Esophagus mucosa (tissue), 1 donor: Measurements from ENCODE around the gene JADE2. TPM values are rescaled to one million over a fixed set of nuclear protein-coding genes. Genes with fewer than 3 reads are reported as not detected.
"Not testable (repeated sequence)": the region's sequence is repeated elsewhere in the genome, so short reads cannot be mapped to it uniquely, and the experiment has no call there.

Experiments
- ATAC-seq: fragments of 200-7000 bp; cut with Tn5 transposase; one replicate; pipeline ENCODE4 v1.9.1; 2020
- total RNA-seq: library from RNA; stranded (reverse); gene quantifications from one replicate; pipeline ENCODE4 v1.2.4, GENCODE V29; 2023
- donor health status: DM: yes; HTN: yes; CAD: no.

JADE2 gene
- total RNA-seq: 12.9 TPM

DNA sequence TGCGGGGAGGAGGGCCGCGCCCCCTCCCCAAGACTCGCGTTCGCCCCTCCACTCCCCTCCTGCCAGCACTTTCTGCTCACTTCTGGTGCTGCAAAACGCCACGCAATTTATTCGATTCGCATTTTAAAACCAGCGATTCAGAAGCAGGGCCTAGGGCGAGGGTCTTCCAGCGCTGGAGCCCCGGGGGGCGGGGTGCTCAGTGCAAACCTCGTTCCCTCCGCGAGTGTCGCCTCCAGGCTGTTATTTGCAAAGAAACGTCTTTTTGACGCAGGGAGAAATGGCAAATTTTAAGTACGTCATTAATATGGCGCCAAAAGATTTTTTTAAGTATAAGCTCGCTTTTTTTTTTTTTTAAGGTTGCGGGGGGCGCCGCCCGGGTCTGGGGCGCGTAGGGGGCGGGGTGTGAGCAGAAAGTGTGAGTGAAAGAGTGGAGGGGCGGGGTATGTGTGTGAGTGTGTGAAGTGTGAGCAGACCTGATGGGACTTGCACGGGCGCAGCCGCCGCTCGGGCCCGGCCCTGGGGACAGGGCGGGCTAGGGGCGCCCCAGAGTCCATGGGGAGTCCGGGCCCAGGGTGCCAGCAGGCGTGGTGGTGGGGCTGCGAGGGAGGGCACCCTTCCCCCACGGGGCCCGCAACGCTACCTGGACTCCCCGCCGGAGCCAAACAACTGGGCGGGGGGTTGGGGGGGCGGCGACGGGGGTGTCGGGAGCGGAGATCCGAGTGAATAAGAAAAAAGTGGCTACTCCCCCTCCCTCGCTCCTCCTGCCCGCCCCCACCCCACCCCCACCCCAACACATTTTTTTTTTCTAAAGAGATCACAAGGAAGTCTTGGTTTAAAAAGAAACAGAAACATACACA, at the start of gene JADE2:
Gene JADE2, plus strand, starts transcription at position 845 of the 857 bp plus-strand sequence. CDS start 10,188 bp downstream, outside the sequence.
- ATAC-seq: peak; percentile 69

DNA sequence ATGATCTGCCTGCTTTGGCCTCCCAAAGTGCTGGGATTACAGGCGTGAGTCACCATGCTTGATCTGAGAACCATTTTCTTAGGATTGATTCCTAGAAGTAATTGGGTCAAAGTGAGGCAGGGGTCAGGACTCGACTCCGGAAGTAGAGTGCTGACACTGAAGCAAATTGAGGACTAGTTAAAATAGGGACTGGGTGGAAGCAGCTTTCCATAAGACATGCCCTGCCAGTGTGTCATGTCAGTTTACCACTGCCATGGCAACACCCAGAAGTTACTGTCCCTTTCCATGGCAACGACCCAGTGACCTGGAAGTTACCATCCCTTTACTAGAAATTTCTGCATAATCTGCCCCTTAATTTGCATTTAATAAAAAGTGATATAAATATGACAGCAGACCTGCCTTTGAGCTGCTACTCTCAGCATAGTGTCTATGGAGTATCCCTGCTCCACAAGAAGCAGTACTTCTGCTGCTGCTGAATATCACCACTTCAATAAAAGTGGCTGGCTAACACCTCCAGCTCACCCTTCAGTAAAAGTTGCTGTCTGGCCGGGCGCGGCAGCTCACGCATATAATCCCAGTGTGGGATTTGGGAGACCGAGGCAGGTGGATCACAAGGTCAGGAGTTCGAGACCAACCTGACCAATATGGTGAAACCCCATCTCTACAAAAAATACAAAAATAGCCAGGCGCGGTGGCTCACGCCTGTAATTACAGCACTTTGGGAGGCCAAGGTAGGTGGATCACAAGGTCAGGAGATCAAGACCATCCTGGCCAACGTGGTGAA, 47.8 kb upstream of the JADE2 start:
- no peak for ATAC-seq

DNA sequence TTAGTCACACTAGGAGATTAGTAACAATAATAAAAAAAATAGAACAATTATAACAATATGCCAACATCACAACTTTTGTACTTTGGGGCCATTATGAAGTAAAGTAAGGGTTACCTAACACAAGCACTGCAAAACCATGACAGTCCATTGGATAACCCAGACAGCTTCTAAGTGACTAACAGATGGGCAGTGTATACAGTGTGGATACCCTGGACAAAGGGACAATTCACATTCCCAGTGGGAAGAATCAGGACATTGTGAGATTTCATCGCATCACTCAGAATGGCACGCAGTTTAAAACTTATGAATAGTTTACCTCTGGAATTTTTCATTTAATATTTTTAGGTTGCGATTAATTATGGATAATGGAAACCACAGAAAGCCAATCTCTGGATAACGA, 45.6 kb upstream of the JADE2 start:
- ATAC-seq: no peak

DNA sequence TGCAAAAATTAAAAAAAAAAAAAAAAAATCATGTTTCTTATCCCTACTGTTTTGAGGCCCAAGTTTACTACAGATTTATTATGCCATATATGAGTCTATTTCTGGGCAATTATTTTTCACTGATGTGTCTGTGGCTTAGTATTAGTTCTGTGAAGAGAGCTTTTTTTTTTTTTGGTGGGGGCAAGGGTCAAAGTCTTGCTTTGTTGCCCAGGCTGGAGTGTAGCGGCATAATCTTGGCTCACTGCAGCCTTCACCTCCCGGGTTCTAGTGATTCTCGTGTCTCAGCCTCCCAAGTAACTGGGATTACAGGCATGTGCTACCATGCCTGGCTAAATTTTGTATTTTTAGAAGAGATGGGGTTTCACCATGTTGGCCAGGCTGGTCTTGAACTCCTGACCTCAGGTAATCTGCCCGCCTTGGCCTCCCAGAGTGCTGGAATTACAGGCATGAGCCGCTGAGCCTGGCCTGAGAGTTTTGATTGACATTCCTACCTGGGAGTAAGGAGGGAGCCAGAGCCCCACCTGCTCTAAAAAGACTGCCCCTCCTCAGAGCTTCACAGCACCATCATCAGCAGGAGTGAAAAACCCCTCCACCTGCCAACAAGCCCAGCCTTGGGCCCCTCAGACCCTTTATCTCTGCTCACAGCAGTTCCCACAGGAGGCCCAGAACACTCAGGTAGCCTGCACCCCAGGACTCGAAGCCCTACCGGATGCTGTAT, 36.1 kb upstream of the JADE2 start:
- no peak for ATAC-seq

DNA sequence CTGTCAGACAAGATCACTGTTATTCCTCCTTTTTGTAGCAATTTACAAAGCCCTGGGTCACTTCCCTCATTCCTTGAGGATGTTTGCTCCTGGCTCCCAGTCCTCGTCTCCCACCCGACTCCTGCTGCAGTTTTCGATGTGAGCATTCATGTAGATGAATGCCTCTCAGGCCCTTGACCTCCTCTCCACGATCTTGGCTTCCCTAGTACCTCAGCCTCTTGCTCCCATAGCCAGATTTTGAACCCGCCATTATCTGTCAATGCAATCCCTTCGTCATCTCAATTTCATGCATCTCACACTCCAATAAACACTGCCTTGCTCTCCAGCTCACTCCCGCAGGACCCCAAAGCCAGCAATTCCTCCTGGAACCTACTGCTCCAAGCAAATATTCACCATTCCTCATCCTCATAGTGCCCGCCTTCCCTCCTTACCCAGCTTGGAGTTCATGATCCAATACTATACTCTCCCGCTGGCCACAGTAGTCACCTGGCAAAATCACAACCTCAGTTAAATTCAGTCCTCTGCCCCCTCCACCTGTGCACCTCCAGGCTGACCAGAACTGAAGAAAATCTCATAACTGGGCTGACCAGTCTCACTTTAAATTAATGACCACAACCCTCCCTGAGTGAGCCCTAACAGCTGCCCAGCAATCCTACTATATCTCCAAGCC, 35.1 kb upstream of the JADE2 start:
- no peak for ATAC-seq

DNA sequence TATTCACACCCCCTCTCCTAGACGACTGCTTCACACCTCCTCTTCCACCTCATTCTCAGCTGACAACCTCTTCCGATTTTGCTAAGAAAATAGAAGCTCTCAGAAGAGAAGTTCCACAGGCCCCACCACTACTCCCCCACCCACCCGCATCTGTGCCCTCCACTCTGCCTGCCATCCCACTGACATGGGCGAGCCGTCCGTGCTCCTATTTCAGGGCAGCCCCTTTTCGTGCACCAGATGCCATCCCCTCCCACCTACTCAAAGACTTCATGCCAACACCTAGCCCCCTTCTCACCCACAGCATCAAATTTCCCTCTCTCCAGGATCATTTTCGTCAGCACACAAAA, 34.6 kb upstream of the JADE2 start:
- ATAC-seq: no peak

DNA sequence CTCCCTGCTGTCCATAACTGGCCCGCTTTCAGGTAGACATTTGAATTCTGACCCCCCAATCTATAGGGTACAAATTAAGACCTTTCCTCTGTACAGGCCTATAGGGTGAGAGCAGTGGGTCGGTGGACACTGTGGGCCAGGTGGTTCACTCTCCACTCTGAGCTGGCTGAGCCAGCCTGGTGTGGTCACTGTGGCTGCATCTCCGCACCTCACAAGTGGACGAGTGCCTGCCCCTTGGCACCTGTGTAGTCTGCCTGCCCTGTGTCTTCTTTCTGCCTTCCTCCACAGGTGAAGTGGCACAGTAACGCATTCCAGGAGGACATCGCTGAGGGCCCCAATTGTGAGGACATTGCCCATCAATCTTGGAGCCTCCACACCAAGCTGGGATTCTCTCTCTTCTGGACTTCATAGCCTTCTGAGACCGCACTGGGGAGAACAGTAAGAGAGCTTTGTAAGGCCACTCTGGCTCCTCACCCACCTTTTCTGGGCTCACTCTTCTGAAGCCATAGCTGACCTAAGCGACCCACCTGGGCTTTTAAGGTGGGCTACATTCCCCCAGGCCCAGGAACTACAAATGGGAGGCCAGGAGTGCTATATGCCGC, 33.5 kb upstream of the JADE2 start:
- ATAC-seq: no peak

DNA sequence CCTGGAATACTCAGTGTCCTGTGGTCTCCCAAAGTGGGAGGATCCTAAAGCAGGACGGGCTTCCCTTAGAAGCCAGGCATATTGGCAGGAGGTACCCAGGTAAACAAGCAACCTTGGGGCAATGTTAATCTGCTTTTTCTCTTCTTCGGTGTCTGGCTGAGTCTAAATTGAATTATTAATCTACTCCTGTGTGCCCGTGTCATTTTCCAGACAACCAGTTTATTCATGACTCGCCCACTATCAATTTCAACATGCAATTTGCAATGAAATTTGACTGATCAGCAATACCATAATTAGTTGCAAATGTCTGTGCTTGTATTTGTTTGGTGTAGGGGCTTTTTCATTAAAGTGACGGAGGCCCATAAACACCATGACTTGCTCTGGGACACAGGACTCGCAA, 32.9 kb upstream of the JADE2 start:
- no peak for ATAC-seq

DNA sequence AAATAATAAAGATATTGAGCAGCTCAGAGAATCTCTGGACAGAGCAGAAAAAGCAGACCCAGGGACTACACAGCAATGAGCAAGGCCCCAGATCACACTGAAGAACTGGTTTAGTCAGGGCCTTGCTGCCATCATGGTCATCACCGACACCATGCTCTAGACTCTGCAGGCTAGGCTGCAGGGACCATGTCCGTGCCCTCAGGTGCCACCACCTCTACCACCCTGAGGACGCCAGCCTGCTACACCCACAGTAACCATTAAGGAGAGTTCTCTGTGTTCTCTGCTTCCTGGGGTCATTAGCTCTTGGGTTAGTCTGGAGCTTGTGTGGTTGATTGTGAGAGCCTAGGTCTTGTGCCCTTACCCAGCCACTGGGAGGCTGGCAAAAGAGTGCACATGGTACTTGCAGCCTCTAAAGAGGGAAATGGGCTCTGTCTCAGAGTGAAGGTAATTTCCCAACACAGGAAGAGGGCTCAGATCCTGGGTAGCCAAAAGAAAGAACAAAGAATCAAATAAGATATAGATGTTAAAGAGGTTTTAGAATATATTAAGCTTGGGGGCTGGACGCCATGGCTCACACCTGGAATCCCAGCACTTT, 31.9 kb upstream of the JADE2 start:
- ATAC-seq: no peak

DNA sequence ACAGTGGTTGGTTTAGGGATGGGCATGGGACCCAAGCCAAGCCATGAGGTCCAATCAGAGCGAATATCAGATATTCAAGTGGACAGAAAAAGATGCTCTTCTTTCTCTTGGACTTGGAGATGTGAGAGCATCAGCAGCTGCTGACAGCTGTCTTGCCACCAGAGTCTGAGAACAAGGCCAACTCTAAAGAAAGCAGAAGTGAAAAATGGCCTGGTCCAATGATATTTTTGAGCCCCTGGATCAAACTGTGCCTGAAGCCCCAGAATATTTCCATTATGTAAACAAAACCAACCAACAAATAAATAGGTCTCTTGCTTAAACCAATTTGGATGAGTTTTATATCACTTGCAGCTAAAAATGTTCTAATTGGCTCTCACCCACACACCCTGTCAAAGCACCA, 30.7 kb upstream of the JADE2 start:
- ATAC-seq: no peak

DNA sequence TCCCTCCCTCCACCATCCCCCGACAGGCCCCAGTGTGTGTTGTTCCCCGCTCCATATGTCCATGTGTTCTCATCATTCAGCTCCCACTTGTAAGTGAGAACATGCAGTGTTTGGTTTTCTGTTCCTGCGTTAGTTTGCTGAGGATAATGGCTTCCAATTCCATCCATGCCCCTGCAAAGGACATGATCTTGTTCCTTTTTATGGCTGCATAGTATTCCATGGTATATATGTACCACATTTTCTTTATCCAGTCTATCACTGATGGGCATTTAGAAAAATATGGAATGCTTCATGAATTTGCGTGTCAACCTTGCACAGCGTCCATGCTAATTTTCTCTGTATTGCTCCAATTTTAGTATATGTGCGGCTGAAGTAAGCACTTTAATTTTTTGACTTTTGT, 25.6 kb upstream of the JADE2 start:
- ATAC-seq: not testable (repeated sequence)

DNA sequence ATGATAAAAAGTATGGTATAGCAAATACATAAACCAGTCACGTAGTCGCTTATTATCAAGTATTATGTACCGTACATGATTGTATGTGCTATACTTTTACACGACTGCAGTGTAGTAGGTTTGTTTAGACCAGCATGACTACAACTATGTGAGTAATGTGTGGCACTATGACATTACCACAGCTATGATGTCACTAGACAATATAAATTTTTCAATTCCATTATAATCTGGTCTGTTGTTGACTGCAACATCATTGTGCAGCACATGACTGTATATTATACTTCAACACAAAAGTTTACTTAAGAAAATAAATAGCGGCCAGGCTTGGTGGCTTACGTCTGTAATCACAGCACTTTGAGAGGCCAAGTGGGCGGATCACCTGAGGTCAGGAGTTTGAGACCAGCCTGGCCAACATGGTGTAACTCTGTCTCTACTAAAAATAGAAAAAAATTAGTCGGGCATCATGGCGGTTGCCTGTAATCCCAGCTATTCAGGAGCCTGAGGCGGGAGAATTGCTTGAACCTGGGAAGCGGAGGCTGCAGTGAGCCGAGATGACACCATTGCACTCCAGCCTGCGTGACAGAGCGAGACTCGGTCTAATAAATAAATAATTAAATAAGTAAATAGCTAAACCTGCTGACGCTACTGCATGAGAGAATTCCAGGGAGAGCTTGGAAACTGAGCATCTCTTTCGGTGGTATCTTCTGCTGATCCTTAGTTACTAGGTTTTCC, 24.6 kb upstream of the JADE2 start:
- ATAC-seq: no peak

DNA sequence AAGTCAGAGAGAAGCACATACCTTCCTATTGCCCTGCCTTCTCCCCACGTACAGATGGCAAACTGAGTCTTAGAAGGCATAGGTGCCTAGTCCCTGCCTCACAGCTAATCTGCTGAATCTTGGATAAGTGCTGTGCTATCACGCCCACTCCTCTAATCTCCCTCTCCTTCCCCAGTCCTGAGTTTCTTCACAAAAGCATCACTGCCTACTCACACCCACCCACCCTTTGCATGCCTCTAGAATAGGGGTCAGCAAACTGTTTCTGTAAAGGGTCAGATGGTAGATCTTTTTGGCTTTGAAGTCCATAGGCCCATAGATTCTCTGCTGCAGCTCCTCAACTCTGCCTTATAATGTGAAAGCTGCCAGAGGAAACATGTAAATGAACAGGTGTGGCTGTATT, 23.2 kb upstream of the JADE2 start:
- ATAC-seq: no peak

DNA sequence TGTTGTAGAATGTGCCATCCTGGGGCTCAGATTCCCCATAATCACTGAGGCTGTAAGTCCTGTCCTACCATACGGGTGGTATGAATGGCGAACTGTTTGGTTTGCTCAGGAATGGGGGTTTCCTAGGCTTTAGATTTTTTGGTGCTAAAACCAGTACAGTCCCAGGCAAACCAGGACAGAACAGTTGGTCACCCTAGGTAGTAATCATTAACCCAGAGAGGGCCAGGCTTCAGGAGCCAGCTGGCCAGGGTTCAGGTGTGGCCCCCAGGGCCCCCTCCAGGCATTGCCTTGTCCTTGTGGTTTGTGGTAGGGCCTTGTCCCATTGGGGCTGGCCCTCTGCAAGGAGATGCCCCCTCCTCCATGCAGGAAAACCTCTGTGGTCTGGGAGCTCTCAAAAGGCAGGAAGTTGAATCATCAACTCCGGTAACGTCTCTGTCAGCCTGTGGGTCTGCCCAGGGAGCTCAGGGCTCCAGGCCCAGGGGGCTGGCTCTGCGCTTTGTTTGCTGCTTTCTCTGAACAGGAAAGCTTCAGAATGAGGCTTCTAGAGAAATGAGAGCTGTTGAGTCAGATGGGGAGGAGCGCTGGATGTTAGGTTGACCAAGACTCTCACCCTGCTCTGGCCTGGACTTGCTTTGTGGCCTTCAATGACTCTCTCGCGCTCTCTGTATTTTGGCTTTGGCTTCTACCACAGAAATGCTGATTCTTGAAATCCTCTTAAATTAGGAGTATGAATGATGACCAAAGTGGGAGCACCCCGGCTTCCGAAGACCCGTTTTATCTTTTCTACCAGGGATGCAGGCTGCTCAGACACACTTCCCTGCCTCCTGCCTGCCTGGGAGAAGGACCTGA, 22.2 kb upstream of the JADE2 start:
- peak; percentile 83 for ATAC-seq

DNA sequence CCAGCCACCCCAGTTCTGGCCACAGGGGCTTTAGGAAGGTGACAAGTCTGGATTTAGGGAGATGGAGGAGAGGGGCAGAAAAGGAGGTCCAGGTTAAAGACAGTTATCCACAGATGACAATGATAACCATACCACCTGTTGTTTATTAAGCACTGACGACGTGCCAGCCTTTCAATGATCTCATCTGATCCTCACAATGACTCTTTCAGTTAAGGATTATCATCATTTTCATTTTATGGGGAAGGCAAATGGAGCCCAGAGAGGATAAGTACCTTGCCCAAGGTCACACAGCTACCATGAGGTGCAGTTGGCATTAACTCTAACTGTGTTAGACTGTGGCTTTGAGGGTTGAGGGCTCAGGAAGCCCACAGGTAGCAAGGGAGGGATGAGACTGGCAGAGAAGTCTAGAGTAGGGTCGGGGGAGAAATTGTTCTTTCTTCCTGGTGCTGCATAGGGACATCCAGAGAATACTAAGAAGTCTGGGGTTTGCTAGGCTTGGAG, 21.5 kb upstream of the JADE2 start:
- no peak for ATAC-seq

DNA sequence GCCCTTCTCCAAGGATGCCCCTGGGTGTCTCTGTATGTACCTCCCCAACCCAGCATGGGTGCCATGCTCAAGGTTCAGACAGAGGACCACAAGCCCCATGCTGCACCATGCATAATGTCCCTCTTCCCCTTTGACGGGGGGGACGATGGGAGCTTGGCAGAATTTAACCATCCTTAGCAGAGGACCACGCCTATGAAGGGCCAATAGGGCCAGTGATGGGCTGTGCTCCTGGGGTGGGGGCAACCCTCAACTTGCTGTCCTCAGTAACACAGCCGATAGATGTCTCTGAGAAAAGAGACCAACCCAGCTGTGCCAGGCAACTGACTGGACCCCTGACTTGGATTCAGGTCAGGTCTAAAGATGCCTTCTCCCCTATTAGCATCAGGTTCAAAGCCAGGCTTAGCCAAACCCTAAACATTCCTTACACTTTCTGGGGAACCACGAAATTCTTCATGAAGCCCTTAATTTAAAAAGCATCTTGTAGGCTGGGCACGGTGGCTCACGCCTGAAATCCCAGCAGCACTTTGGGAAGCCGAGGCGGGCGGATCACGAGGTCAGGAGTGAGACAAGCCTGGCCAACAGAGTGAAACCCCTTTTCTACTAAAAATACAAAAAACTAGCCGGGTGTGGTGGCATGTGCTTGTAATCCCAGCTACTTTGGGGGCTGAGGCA, 20.7 kb upstream of the JADE2 start:
- no peak for ATAC-seq

DNA sequence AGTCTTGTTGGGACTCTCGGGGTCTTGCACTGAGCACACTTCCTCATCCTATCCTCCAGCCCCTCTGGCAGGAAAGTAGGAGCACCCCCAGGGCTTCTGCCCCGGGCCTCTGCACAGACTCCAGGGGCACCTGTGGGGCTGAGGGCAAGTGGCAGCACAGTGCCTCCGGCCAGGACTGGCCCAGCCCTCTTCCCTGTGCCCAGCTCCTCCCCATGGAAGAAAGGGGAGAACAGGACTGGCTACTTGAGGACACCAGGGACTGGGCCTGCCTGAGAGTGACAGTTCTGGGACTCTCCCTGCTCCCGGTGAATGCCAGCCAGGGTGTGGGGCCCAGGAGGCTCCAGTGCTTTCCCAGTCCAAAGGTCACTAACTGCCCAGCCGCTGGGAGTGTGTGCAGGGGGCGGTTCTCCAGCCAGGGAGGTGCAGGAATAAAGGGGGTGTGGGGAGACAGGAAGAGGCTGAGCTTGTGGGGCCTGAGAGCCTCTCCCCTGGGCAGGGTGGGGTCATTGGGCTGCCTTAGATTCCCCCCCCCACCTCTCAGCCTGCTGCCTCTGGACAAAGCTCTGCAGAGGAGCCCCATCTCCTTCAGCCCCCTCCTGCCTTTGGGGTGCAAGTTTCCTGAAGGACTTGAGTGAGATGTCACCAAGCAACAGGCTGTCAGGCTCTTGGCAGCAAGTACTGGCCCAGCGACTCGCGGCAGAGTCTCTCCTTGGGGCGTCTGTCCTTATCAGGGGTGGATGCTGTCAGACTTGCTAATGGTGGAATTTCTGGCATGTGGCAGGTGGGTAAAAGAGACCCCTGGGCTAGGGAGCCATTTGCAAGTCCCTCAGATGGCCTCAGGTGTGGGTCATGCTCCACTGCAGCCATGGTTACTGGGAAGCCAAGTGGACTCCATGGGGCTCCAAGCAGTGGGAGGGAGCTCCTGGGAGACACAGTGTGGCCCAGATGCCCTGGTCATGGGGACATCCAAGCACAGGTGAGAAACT, 19.1 kb upstream of the JADE2 start:
- peak; percentile 66 for ATAC-seq

DNA sequence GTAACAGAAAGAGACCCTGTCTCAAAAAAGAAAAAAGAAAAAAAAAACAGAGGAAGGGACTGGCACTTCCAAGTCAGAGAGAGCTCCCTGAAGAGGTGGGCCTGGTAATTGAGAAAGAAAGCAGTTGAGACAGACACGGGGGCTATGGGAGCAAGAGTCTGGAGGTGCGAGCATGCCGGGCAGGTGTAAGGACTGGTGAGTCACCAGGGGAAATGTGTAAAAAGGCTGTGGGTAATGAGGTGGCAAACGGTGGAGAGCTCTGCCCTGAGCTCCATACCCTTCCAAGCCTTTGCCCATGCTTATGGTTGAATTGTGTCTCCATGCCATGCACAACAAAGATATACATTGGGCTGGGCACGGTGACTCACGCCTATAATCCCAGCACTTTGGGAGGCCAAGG, 18.0 kb upstream of the JADE2 start:
- no peak for ATAC-seq
